SJSA1 (cell line): Measurements from ENCODE around the gene RING1. TPM values are rescaled to one million over a fixed set of nuclear protein-coding genes. Genes with fewer than 3 reads are reported as not detected.

Experiments
- DNase-seq, 2 experiments: peaks; one replicate each; pipeline ENCODE4 v3.0.0-alpha.2; 2015 to 2020; ENCODE audit warnings: low spot score in 2 of 2, low read depth in 1 of 2
- H3K27ac ChIP-seq: fragments of 250-450 bp; sonication (Bioruptor Pico); 2 replicates; pipeline ENCODE4 v1.5.1; 2020; ENCODE audit warnings: mild to moderate bottlenecking, moderate library complexity
- H3K27me3 ChIP-seq: fragments of 250-450 bp; sonication (Bioruptor Pico); replicated peaks from 2 replicates; pipeline ENCODE4 v1.5.1; 2020; ENCODE audit warnings: mild to moderate bottlenecking, moderate library complexity
- H3K36me3 ChIP-seq: fragments of 250-450 bp; sonication (Bioruptor Pico); 2 replicates; pipeline ENCODE4 v1.5.1; 2020; ENCODE audit warnings: mild to moderate bottlenecking
- H3K4me1 ChIP-seq: fragments of 250-450 bp; sonication (Bioruptor Pico); replicated peaks from 2 replicates; pipeline ENCODE4 v1.6.1; 2021; ENCODE audit warnings: mild to moderate bottlenecking
- H3K4me3 ChIP-seq: fragments of 250-450 bp; sonication (Bioruptor Pico); 2 replicates; pipeline ENCODE4 v1.5.1; 2020; ENCODE audit warnings: mild to moderate bottlenecking
- H3K9me3 ChIP-seq: fragments of 250-450 bp; sonication (Bioruptor Pico); replicated peaks from 2 replicates; pipeline ENCODE4 v1.5.1; 2020; ENCODE audit warnings: mild to moderate bottlenecking
- total RNA-seq: library from RNA; depleted of rRNA; stranded (reverse); fragments of >200 nt; shearing (Covaris generic); gene quantifications from 2 replicates; pipeline ENCODE4 v1.2.3, GENCODE V29; 2014

RING1 gene
- total RNA-seq, 1 experiment from 2014 or later, result 32.5 TPM

- H3K4me1 ChIP-seq, result 0 out of 2 replicates have a peak, but pooled peaks cover 4% of the 10 kb centered on the region
- H3K4me3 ChIP-seq, result no peak overlapping the region
- peaks cover 17% of the 10 kb centered on the region for H3K27me3 ChIP-seq
- peaks cover 38% of the 10 kb centered on the region for H3K36me3 ChIP-seq
- no peak overlapping the region for H3K27ac ChIP-seq
- no peaks in the 10 kb centered on the region for H3K9me3 ChIP-seq
- DNase-seq, result no peak
Measured at GRCh38 chr6:33193619-33194018, 14.7 kb upstream of the RING1 start.

DNA sequence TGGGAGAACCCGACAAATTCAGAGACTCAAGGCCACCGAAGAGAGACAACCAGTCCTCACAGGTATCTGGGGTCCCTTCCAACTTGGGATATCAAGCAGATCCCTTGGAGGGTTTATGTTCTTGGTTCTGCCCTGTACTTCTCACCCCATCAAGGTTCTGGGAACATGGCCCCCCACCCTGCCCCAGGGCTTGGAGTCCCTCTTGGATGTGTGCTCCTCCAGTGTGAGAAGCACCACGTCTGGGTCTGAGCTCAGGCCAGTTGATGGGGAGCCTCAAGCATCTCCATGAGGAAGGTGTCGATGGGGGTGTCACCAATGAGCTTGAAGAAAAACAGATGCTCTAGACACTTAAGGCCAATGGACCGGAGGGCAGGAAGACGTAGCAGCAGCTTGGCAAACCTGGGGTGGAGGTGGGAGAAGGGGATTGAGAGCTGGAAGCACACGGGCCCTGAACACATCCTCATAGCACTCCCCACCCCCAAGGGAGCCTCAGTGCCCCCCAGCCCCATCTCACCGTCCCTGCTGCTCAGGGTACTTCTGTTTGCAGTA, 13.8 kb upstream of the RING1 start:
- H3K9me3 ChIP-seq, result no peaks in the 10 kb centered on the region
- peaks cover 17% of the 10 kb centered on the region for H3K27me3 ChIP-seq
- peaks cover 6% of the 10 kb centered on the region for H3K4me1 ChIP-seq
- no peak overlapping the region for H3K4me3 ChIP-seq
- DNase-seq, result no peak
- peaks cover 38% of the 10 kb centered on the region for H3K36me3 ChIP-seq
- H3K27ac ChIP-seq, result no peak overlapping the region

DNA sequence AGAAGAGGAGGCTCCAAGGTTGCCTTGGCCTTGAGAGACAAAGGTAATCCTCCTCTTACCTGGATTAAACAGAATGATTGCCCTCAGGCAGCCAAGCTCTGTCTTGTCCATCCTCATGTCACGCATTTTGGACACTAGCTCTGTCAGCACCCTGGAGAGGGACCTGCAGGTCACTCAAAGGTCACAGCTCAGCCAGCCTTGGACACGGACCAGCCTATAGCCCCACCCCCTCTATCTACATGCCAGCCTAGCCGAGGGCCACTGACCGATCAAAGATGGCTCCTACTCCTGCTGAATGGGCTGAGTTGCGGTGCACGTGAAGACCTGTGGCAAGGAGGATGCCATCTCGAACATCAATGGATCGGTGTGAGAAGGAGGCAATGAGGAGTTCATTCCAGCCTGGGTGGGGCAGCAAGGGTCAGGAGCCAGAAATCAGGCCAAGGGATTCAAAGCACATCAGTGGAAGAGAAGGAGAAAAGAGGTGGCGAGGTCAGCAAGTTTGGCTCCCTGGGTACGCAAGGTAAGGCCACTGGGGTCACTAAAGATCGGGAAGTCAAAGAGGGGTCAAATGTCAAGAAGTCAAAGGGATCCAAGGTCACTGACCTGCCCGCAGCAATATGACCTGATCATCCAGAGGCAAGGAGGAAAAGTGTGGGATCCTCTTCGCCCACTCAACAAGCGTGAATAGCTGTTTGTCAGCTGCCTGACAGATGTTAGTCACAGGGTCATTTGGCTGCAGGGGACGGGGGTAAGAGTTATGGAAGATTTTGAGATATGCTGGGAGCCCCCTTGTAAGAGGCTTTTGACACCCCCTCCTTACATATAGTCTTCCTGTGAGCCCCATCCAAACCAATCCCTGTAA, 12.8 kb upstream of the RING1 start:
- no peak overlapping the region for H3K4me3 ChIP-seq
- H3K36me3 ChIP-seq, result peaks cover 42% of the 10 kb centered on the region
- peaks cover 8% of the 10 kb centered on the region for H3K4me1 ChIP-seq
- H3K27me3 ChIP-seq, result peaks cover 17% of the 10 kb centered on the region
- no peak for DNase-seq
- no peaks in the 10 kb centered on the region for H3K9me3 ChIP-seq
- H3K27ac ChIP-seq, result no peak overlapping the region

DNA sequence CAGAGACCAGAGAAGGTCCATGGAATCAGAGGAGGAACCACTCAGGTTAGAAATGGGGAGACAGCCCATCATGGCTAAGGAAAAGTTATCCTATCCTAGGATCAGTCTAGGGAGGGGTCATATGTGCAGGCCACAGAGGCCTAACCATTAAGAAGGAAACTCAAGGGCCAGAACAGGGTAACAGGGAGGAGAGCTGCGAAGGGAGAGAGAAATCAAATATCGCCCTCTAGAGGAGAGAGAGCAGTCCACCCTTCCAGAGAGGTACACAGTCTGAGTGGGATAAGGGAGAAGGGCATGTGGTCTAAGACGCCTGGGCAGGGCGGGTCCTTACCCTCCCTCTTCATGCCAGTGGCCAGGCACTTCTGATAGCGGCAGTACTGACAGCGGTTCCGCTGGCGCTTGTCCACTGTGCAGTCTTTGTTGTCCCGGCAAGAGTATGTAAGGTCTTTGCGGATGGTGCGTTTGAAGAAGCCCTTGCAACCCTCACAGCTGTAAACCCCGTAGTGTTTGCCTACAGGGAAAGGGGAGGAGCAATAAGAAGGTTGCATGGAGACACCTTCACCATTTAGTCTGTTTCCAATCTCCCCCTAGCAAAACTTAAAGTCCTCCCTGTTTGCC, 10.8 kb upstream of the RING1 start:
- Histone ChIP-seq H3K27me3 (peaks cover 3% of the 10 kb centered on the region), H3K4me3 (no peak overlapping the region; the same call in 1 of the 2 replicates), H3K27ac (no peak overlapping the region), H3K36me3 (peaks cover 59% of the 10 kb centered on the region), H3K4me1 (peaks cover 20% of the 10 kb centered on the region), H3K9me3 (no peaks in the 10 kb centered on the region)
- peak in 1 of 2 experiments; percentile 45 for DNase-seq

DNA sequence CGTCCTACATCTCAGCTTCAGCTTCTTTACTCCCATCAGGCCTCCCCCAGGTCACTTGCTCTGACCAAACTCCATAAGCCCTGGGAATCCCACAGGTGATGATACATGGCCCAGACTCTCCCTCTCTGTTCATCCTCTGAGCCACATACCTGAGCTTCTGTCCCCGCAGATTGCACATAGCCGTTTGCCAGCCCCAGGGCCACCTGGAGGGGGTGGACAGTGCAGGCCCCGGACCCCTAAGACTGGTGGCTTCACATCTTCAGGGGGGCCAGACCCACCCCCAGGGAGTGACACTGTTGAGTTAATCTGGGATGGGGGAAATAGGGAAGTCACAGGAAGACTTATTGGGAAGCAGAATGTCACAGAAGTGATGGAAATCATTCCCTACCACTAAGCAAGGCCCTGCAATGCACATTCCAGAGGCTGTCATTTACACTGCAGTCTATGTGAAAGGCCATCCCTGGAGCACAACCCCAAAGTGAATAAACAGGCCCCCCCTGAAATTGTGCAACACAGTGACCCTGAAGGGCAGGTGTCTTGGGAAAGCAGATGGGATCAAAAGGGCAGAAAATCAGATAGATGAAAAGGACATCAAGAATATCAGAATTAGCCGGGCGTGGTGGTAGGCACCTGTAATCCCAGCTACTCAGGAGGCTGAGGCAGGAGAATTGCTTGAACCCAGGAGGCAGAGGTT, 10.0 kb upstream of the RING1 start:
- Histone ChIP-seq H3K4me1 (peaks cover 20% of the 10 kb centered on the region), H3K4me3 (no peak overlapping the region), H3K9me3 (no peaks in the 10 kb centered on the region), H3K36me3 (peaks cover 67% of the 10 kb centered on the region), H3K27me3 (no peaks in the 10 kb centered on the region), H3K27ac (no peak overlapping the region)
- DNase-seq, result no peak

DNA sequence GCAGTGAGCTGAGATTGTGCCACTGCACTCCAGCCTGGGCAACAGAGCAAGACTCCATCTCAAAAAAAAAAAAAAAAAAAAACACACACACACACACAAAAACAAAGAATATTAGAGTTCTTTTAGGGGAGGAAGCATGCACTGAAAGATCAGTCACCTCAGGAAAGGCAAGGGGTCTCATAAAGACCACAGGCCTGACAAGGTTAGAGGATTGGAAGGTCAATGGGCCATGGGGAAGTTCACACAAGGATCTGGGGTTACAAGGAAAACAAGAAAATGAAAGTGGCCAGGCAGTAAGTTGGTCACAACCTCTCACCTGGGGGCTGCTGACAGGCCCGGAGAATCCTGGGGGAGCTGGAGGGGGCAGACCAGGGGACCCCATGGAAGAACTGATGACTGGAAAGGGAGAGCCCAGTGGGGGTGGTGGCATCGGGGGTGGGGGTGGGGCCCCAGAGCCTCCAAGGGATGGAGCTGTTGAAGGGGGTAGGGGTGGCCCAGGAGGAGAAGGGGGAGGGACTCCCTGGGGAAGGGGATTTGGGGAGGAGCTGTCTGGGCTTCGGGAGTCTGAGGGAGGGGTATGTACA, 9.4 kb upstream of the RING1 start:
- Histone ChIP-seq H3K27me3 (no peaks in the 10 kb centered on the region), H3K4me3 (no peak overlapping the region), H3K27ac (no peak overlapping the region), H3K4me1 (peaks cover 21% of the 10 kb centered on the region), H3K36me3 (peaks cover 72% of the 10 kb centered on the region), H3K9me3 (no peaks in the 10 kb centered on the region)
- no peak for DNase-seq

DNA sequence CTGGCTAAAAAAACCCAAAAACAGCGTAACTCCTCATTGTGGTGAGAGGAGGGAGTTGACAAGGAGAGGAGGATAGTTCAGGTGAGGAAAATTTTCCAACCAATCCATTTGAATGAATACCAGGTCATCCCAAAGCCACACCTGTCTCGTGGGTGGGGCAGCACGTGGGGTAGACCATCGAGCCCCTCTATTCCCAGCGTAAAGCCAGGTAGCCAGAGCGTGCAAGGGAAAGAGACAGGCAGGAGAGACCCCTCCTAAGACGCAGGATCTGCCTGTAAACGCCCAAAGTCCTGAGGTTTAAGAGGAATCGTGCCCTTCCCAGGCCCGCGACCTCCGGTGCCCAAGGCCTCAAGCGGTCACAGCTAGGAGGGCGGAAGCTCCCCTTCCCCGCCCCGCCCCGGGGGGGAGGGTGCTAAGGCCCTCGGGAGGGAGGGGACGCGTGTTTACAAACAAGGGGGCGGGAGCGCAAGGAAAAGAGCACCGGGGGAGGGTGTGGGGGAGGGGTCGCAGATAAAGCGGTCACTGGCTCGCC, 8.5 kb upstream of the RING1 start:
- Histone ChIP-seq H3K9me3 (no peaks in the 10 kb centered on the region), H3K27me3 (no peaks in the 10 kb centered on the region), H3K4me1 (peaks cover 29% of the 10 kb centered on the region), H3K27ac (peak overlapping the region; percentile 89), H3K36me3 (peaks cover 68% of the 10 kb centered on the region), H3K4me3 (peak overlapping the region; percentile 85)
- DNase-seq, result no peak

- H3K27ac ChIP-seq, result peak within 1 kb of the TSS; percentile 89
- no peaks in the 10 kb centered on the region for H3K9me3 ChIP-seq
- no peaks in the 10 kb centered on the region for H3K27me3 ChIP-seq
- peaks cover 36% of the 10 kb centered on the region for H3K4me1 ChIP-seq
- peak; percentile 98 to 99 for DNase-seq
- H3K4me3 ChIP-seq, result peak within 1 kb of the TSS; percentile 85
- H3K36me3 ChIP-seq, result peaks cover 60% of the 10 kb centered on the region
Measured at GRCh38 chr6:33200219-33201146, 7.8 kb upstream of the RING1 start, which contains the start of the genes RXRB and SLC39A7. TSS of gene RXRB (minus strand) at chr6:33200665. CDS start at chr6:33200476, 189 bp downstream. TSS of gene SLC39A7 (plus strand) at chr6:33200867. CDS start at chr6:33201246, 379 bp downstream.

GRCh38 chr6:33201147-33201545, 7.2 kb upstream of the RING1 start:
- H3K36me3 ChIP-seq, result peaks cover 54% of the 10 kb centered on the region
- no peaks in the 10 kb centered on the region for H3K9me3 ChIP-seq
- no peak for DNase-seq
- no peaks in the 10 kb centered on the region for H3K27me3 ChIP-seq
- peaks cover 43% of the 10 kb centered on the region for H3K4me1 ChIP-seq
- H3K27ac ChIP-seq, result peak overlapping the region; percentile 89
- peak overlapping the region; percentile 85 for H3K4me3 ChIP-seq

- DNase-seq, result no peak
- H3K9me3 ChIP-seq, result no peaks in the 10 kb centered on the region
- H3K4me3 ChIP-seq, result peak overlapping the region; percentile 85
- H3K27me3 ChIP-seq, result no peaks in the 10 kb centered on the region
- H3K4me1 ChIP-seq, result peaks cover 51% of the 10 kb centered on the region
- no peak overlapping the region for H3K27ac ChIP-seq
- H3K36me3 ChIP-seq, result peaks cover 46% of the 10 kb centered on the region
Measured at GRCh38 chr6:33201935-33202334, 6.4 kb upstream of the RING1 start.

- Histone ChIP-seq H3K9me3 (no peaks in the 10 kb centered on the region), H3K36me3 (peaks cover 38% of the 10 kb centered on the region), H3K27me3 (no peaks in the 10 kb centered on the region), H3K4me3 (no peak overlapping the region), H3K4me1 (peaks cover 54% of the 10 kb centered on the region), H3K27ac (no peak overlapping the region)
- no peak for DNase-seq
Measured at GRCh38 chr6:33202799-33203198, 5.5 kb upstream of the RING1 start.

DNA sequence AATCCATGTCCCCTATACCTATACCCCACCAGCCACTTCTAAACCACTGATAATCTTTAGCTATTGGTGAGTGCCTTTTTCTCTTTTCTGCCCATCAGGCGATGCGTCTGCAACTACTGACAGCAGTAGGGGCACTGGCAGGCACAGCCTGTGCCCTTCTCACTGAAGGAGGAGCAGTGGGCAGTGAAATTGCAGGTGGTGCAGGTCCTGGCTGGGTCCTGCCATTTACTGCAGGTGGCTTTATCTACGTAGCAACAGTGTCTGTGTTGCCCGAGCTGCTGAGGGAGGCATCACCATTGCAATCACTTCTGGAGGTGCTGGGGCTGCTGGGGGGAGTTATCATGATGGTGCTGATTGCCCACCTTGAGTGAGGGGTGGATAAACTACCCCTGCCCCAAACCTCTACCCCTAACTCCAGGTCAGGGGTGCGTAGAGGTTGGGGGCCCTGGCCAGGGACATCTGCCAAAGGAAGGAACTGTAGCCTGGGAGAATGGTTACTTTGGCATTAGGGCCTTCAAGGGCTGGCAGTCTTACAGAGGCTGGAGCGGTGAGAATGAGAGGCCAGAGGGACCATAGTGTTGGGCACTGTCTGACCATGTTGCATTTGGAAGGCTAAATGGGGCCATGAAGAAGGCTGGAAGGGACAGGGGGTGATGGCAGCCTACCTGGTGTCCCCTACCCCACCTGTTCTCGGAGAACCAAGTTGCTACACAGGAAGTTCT, 4.7 kb upstream of the RING1 start:
- Histone ChIP-seq H3K4me1 (peaks cover 57% of the 10 kb centered on the region), H3K9me3 (no peaks in the 10 kb centered on the region), H3K4me3 (no peak overlapping the region), H3K27me3 (no peaks in the 10 kb centered on the region), H3K36me3 (peaks cover 42% of the 10 kb centered on the region), H3K27ac (no peak overlapping the region)
- no peak for DNase-seq
